ENCODE measurements around the gene PEX5. TPM values are rescaled to one million over a fixed set of nuclear protein-coding genes. Genes with fewer than 3 reads are reported as not detected.

Gene PEX5
- total and polyA plus RNA-seq, 2 of the 8 experiments (the other 6 are each of a cell fraction or from before 2014, with no cell fraction given) = 16.8 to 50.5 TPM

DNA sequence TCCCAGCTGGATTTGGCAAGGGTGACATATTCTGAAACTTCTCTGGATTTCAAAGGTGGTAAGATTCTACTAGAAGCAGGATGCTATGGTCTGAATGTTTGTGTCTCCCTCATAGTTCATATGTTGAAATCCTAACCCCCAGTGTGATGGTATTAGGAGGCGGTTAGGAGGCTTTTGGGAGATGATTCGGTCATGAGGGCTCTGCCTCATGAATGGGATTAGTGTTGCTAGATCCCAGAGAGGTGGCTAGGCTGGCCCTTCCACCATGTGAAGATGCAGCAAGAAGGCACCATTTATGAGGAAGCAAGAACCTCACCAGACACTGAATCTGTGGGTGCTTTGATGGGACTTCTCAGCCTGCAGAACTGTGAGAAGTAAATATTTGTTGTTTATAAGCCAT lies 11.0 kb upstream of the PEX5 start (continued):
- TF ChIP-seq, protein P1, sequence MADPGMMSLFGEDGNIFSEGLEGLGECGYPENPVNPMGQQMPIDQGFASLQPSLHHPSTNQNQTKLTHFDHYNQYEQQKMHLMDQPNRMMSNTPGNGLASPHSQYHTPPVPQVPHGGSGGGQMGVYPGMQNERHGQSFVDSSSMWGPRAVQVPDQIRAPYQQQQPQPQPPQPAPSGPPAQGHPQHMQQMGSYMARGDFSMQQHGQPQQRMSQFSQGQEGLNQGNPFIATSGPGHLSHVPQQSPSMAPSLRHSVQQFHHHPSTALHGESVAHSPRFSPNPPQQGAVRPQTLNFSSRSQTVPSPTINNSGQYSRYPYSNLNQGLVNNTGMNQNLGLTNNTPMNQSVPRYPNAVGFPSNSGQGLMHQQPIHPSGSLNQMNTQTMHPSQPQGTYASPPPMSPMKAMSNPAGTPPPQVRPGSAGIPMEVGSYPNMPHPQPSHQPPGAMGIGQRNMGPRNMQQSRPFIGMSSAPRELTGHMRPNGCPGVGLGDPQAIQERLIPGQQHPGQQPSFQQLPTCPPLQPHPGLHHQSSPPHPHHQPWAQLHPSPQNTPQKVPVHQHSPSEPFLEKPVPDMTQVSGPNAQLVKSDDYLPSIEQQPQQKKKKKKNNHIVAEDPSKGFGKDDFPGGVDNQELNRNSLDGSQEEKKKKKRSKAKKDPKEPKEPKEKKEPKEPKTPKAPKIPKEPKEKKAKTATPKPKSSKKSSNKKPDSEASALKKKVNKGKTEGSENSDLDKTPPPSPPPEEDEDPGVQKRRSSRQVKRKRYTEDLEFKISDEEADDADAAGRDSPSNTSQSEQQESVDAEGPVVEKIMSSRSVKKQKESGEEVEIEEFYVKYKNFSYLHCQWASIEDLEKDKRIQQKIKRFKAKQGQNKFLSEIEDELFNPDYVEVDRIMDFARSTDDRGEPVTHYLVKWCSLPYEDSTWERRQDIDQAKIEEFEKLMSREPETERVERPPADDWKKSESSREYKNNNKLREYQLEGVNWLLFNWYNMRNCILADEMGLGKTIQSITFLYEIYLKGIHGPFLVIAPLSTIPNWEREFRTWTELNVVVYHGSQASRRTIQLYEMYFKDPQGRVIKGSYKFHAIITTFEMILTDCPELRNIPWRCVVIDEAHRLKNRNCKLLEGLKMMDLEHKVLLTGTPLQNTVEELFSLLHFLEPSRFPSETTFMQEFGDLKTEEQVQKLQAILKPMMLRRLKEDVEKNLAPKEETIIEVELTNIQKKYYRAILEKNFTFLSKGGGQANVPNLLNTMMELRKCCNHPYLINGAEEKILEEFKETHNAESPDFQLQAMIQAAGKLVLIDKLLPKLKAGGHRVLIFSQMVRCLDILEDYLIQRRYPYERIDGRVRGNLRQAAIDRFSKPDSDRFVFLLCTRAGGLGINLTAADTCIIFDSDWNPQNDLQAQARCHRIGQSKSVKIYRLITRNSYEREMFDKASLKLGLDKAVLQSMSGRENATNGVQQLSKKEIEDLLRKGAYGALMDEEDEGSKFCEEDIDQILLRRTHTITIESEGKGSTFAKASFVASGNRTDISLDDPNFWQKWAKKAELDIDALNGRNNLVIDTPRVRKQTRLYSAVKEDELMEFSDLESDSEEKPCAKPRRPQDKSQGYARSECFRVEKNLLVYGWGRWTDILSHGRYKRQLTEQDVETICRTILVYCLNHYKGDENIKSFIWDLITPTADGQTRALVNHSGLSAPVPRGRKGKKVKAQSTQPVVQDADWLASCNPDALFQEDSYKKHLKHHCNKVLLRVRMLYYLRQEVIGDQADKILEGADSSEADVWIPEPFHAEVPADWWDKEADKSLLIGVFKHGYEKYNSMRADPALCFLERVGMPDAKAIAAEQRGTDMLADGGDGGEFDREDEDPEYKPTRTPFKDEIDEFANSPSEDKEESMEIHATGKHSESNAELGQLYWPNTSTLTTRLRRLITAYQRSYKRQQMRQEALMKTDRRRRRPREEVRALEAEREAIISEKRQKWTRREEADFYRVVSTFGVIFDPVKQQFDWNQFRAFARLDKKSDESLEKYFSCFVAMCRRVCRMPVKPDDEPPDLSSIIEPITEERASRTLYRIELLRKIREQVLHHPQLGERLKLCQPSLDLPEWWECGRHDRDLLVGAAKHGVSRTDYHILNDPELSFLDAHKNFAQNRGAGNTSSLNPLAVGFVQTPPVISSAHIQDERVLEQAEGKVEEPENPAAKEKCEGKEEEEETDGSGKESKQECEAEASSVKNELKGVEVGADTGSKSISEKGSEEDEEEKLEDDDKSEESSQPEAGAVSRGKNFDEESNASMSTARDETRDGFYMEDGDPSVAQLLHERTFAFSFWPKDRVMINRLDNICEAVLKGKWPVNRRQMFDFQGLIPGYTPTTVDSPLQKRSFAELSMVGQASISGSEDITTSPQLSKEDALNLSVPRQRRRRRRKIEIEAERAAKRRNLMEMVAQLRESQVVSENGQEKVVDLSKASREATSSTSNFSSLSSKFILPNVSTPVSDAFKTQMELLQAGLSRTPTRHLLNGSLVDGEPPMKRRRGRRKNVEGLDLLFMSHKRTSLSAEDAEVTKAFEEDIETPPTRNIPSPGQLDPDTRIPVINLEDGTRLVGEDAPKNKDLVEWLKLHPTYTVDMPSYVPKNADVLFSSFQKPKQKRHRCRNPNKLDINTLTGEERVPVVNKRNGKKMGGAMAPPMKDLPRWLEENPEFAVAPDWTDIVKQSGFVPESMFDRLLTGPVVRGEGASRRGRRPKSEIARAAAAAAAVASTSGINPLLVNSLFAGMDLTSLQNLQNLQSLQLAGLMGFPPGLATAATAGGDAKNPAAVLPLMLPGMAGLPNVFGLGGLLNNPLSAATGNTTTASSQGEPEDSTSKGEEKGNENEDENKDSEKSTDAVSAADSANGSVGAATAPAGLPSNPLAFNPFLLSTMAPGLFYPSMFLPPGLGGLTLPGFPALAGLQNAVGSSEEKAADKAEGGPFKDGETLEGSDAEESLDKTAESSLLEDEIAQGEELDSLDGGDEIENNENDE (IDR thresholded peaks at IDR 0.05; ENCODE audit: insufficient replicate concordance, low read length) = no peak
- TF ChIP-seq SIX5 (IDR thresholded peaks at IDR 0.05; ENCODE audit: low read depth, low read length) (no peak), MAFK (IDR thresholded peaks at IDR 0.05; ENCODE audit: low read depth, low read length) (no peak), KDM4A (IDR thresholded peaks at IDR 0.05; ENCODE audit: low read depth, low read length, severe bottlenecking) (no peak), BCL11A (IDR thresholded peaks at IDR 0.05; ENCODE audit: low read depth in 2 of 2, low read length in 2 of 2) (no peak), CHD1 (IDR thresholded peaks at IDR 0.05; ENCODE audit: low read depth, low read length) (no peak), TCF12 (IDR thresholded peaks at IDR 0.05; ENCODE audit: low read depth, low read length) (no peak), RNF2 (IDR thresholded peaks at IDR 0.05; ENCODE audit: borderline replicate concordance, low read depth, low read length, missing control alignments, poor library complexity, severe bottlenecking) (no peak)
